Measurements from ENCODE around the gene SLC34A3. TPM values are rescaled to one million over a fixed set of nuclear protein-coding genes. Genes with fewer than 3 reads are reported as not detected.
A peak's percentile ranks its signal among the peaks of the same experiment; 100 is the strongest.

Gene SLC34A3
- total RNA-seq, 1 donor from 2014 or later, result 0.09 TPM

- no peaks in the 10 kb centered on the region for H3K27me3 ChIP-seq (ENCODE audit: insufficient read depth, low read length)
- no peak for FAIRE-seq
- peak within 1 kb of the TSS; percentile 73 for H3K4me3 ChIP-seq (ENCODE audit: insufficient read depth, low read depth, low read length)
- peak within 1 kb of the TSS; percentile 74 for H3K9ac ChIP-seq (ENCODE audit: low read length)
- H3K27ac ChIP-seq (ENCODE audit: low read depth, low read length), result peak within 1 kb of the TSS; percentile 50
- no peaks in the 10 kb centered on the region for H3K9me3 ChIP-seq (ENCODE audit: insufficient read depth, low read depth, low read length)
- H3K4me1 Mint-ChIP-seq (ENCODE audit: low read depth, unreplicated experiment), result no peaks in the 10 kb centered on the region
- no peaks in the 10 kb centered on the region for H3K36me3 ChIP-seq (ENCODE audit: insufficient read depth, low read length)
- H3K4me1 ChIP-seq (ENCODE audit: insufficient read depth, low read length), result peaks cover 32% of the 10 kb centered on the region
- DNase-seq (ENCODE audit: low read depth), result peak; percentile 75
- TF ChIP-seq CTCF (IDR thresholded peaks at IDR 0.05; ENCODE audit: insufficient read depth, low read depth, low read length), result no peak
- TF ChIP-seq EZH2 (IDR thresholded peaks at IDR 0.05; ENCODE audit: insufficient read depth, low read length), result no peak
- peaks cover 28% of the 10 kb centered on the region for H3K79me2 ChIP-seq (ENCODE audit: insufficient read depth, low read length)
- no peak within 1 kb of the TSS for H2AFZ ChIP-seq (ENCODE audit: low read depth, low read length)
- H3K4me3 Mint-ChIP-seq (ENCODE audit: unreplicated experiment), result peak within 1 kb of the TSS; percentile 80
- H3K27me3 Mint-ChIP-seq (ENCODE audit: low read depth, unreplicated experiment), result no peaks in the 10 kb centered on the region
- H3K27ac Mint-ChIP-seq (ENCODE audit: unreplicated experiment), result no peak within 1 kb of the TSS
- H3K4me2 ChIP-seq (ENCODE audit: low read length), result peak within 1 kb of the TSS; percentile 93
- no peaks in the 10 kb centered on the region for H3K9me3 Mint-ChIP-seq (ENCODE audit: unreplicated experiment)
- H3K36me3 Mint-ChIP-seq (ENCODE audit: low read depth, unreplicated experiment), result peaks cover under 1% of the 10 kb centered on the region
- H4K20me1 ChIP-seq (ENCODE audit: insufficient read depth, low read length), result peaks cover 52% of the 10 kb centered on the region
Measured at GRCh38 chr9:137277329-137278041, 46.8 kb downstream of the SLC34A3 start, which contains the start of gene TOR4A. TSS of gene TOR4A (plus strand) at chr9:137277726. CDS start at chr9:137278690, 964 bp downstream.

- DNase-seq (ENCODE audit: low read depth), result no peak
- Histone ChIP-seq H3K27me3 (ENCODE audit: insufficient read depth, low read length) (no peaks in the 10 kb centered on the region), H3K27ac (ENCODE audit: low read depth, low read length) (peak overlapping the region; percentile 40), H3K4me3 (ENCODE audit: insufficient read depth, low read depth, low read length) (peak overlapping the region; percentile 73), H3K9me3 (ENCODE audit: insufficient read depth, low read depth, low read length) (no peaks in the 10 kb centered on the region), H3K79me2 (ENCODE audit: insufficient read depth, low read length) (peaks cover 28% of the 10 kb centered on the region), H3K4me1 (ENCODE audit: insufficient read depth, low read length) (peaks cover 32% of the 10 kb centered on the region), H2AFZ (ENCODE audit: low read depth, low read length) (no peak overlapping the region), H3K9ac (ENCODE audit: low read length) (peak overlapping the region; percentile 74), H3K4me2 (ENCODE audit: low read length) (peak overlapping the region; percentile 93), H4K20me1 (ENCODE audit: insufficient read depth, low read length) (peaks cover 54% of the 10 kb centered on the region), H3K36me3 (ENCODE audit: insufficient read depth, low read length) (no peaks in the 10 kb centered on the region)
- Mint-ChIP-seq H3K27ac (ENCODE audit: unreplicated experiment) (no peak overlapping the region), H3K27me3 (ENCODE audit: low read depth, unreplicated experiment) (no peaks in the 10 kb centered on the region), H3K9me3 (ENCODE audit: unreplicated experiment) (no peaks in the 10 kb centered on the region), H3K36me3 (ENCODE audit: low read depth, unreplicated experiment) (peaks cover 3% of the 10 kb centered on the region), H3K4me1 (ENCODE audit: low read depth, unreplicated experiment) (no peaks in the 10 kb centered on the region), H3K4me3 (ENCODE audit: unreplicated experiment) (peak overlapping the region; percentile 80)
- TF ChIP-seq EZH2 (IDR thresholded peaks at IDR 0.05; ENCODE audit: insufficient read depth, low read length) (no peak), CTCF (IDR thresholded peaks at IDR 0.05; ENCODE audit: insufficient read depth, low read depth, low read length) (no peak)
- FAIRE-seq, result no peak
Measured at GRCh38 chr9:137278061-137278701, 47.5 kb downstream of the SLC34A3 start.
